Fibroblast of the aortic adventitia (primary cell): ENCODE data around the gene CTSF. TPM values are rescaled to one million over a fixed set of nuclear protein-coding genes. Genes with fewer than 3 reads are reported as not detected.
"Not testable (repeated sequence)": the region's sequence is repeated elsewhere in the genome, so short reads cannot be mapped to it uniquely, and the experiment has no call there.

Experiments
- DNase-seq: peaks from one replicate; pipeline ENCODE4 v3.0.0-alpha.2; 2010; ENCODE audit warnings: low read depth
- H3K4me3 ChIP-seq: 2 replicates; pipeline ENCODE4 v1.5.1; 2011; ENCODE audit warnings: low read depth, mild to moderate bottlenecking, control low read depth, low read length, moderate library complexity
- total RNA-seq: library from RNA; depleted of rRNA; stranded (reverse); fragments of >200 nt; gene quantifications from 2 replicates; pipeline ENCODE4 v1.2.3, GENCODE V29; 2012; ENCODE audit warnings: low replicate concordance
- TF ChIP-seq, protein P1 (sequence below): IDR thresholded peaks from 2 replicates; pipeline ENCODE4 v1.5.1; 2011; ENCODE audit warnings: mild to moderate bottlenecking, low read length, control low read depth, inconsistent platforms; ENCODE audit not compliant: insufficient read depth

Gene CTSF
- total RNA-seq, 1 donor = 35.0 TPM

DNA sequence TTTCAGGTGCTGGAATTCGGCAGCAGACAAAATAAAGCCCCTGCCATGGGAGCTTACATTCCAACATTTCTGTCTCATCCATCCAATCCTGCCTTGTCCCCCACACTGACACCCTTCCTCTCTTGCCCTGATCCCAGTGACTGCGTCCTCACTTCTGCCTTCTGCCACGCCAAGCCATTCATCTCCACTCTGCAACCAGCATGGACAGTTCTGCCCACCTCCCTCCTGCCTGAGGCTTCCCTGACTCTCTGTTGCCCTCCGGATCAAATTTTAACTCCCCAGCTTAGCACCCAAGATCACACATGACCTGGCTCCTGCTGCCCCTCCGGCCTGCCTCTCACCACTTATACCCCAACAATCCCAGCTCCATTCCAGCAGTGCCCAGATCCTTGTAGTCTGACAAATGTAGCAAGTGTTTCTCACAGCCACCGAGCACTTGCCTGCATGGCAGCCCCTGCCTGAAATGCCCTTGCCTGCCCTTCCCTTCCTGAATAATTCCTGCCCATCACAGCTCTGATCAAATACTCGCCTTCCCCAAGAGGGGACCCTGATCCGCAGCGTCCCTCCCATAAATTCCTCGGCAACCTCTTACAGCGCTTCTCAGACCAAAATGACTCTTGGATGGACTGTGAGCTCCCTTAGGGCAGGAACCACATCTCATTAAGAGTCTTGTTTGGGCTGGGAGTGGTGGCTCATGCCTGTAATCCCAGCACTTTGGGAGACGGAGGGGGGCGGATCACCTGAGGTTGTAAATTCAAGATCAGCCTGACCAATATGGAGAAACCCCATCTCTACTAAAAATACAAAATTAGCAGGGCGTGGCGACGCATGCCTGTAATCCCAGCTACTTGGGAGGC is 19.4 kb downstream of the CTSF start:
- no peak overlapping the region for H3K4me3 ChIP-seq
- DNase-seq = no peak
- TF ChIP-seq, protein P1, sequence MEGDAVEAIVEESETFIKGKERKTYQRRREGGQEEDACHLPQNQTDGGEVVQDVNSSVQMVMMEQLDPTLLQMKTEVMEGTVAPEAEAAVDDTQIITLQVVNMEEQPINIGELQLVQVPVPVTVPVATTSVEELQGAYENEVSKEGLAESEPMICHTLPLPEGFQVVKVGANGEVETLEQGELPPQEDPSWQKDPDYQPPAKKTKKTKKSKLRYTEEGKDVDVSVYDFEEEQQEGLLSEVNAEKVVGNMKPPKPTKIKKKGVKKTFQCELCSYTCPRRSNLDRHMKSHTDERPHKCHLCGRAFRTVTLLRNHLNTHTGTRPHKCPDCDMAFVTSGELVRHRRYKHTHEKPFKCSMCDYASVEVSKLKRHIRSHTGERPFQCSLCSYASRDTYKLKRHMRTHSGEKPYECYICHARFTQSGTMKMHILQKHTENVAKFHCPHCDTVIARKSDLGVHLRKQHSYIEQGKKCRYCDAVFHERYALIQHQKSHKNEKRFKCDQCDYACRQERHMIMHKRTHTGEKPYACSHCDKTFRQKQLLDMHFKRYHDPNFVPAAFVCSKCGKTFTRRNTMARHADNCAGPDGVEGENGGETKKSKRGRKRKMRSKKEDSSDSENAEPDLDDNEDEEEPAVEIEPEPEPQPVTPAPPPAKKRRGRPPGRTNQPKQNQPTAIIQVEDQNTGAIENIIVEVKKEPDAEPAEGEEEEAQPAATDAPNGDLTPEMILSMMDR = no peak

DNA sequence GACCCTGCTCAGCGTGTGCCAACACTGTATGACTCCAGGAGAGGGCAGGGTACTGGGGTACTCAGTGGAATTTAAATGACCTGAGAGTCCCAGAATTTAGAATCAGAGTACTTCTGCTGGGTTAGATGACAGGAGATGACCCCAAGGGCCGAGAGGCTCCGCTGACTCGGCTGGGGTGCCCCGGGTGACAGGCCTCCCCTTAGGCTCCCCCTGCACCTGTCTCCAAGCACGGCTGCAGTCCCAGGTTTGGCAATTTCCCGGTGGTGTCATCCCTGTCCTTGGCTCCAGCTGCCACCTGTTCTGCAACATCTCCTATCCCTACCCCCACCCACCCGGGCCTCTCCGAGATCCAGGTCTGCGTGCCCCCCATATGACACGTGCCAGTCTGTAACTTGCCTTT is 20.4 kb downstream of the CTSF start:
- no peak overlapping the region for H3K4me3 ChIP-seq
- DNase-seq = no peak
- TF ChIP-seq, protein P1 = no peak

DNA sequence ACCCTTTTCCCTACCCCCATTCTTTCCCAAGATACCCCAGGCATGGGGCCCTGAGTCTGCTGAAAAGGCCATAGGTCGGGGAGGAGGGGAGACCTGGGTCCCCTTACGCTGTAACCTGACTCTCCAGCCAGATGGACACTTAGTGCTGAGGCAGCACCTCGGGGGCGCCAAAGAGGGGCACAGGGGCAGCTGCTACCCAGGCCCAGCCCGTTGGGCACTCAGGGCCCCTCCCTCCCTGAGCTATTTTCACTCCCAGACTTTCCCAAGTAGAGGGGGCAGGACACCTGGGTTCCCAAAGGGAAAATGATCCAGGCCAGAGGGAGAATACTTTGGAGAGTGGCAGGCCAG is 20.8 kb downstream of the CTSF start:
- no peak overlapping the region for H3K4me3 ChIP-seq
- TF ChIP-seq, protein P1 = no peak
- DNase-seq = no peak

DNA sequence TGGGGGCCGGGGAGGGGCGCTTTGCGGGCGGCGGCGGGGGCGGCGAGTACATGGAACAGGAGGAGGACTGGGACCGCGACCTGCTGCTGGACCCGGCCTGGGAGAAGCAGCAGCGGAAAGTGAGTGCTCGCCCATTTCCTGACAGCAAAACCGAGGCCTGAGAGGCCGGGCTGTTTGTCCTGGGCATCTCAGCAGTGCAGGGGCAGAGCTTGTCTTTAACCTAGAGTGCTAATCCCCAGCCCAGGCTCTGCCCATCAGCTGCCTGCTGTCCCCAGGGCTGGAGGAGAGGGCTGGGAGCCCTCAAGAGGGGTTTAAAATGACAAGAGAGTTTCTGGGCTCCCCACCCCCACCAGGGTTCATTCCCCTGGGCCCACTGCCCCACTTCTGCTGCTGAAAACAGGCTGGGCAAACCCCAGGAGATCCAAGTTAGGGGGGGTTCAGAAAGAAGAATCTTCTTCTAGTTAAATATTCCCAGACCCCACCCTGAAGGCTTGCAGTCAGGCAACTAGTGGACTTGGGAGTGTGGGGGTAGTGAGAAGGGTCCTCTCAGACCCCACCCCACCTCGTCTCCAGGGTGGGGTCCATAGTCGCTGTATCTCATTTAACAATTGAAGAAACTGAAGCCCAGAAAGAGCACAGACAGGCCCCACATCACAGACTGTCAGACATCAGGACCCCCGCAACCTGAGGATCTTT is 21.3 kb downstream of the CTSF start:
- no peak overlapping the region for H3K4me3 ChIP-seq
- TF ChIP-seq, protein P1 = no peak
- DNase-seq = no peak

DNA sequence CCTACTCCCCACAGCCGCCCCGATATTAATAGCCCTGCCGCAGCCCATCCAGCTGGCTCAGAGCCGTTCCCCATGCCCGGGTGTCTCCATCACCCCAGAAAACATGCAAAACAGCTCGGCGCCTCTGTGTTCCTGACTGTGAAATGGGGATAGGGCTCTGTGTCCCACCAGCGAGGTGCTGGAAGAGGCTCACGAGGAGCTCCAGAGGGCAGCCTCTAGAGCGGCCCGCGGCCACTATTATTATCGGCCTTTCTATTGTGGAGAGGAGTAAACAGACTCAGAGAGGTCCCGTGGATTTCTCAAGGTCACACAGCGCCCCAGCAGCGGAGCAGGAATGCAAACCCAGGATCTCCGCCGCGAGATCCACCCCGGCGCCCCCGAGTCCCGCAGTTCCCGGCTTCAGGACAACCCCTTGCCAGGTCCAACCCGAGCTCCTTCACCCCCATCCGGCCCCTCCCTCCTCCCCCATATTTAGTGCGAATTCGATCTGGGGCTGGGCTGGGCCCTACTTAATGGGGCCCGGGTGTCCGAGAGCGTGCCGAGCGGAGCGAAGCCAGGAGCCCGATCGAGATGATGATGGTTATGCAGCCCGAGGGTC is 21.9 kb downstream of the CTSF start, which contains the start of gene ACTN3:
ACTN3 (plus strand) TSS at position 536 of the 598 bp plus-strand sequence; CDS start at position 571, 35 bp downstream.
- H3K4me3 ChIP-seq = peak within 1 kb of the TSS; percentile 78
- peak; percentile 6 for DNase-seq
- TF ChIP-seq, protein P1 = no peak

DNA sequence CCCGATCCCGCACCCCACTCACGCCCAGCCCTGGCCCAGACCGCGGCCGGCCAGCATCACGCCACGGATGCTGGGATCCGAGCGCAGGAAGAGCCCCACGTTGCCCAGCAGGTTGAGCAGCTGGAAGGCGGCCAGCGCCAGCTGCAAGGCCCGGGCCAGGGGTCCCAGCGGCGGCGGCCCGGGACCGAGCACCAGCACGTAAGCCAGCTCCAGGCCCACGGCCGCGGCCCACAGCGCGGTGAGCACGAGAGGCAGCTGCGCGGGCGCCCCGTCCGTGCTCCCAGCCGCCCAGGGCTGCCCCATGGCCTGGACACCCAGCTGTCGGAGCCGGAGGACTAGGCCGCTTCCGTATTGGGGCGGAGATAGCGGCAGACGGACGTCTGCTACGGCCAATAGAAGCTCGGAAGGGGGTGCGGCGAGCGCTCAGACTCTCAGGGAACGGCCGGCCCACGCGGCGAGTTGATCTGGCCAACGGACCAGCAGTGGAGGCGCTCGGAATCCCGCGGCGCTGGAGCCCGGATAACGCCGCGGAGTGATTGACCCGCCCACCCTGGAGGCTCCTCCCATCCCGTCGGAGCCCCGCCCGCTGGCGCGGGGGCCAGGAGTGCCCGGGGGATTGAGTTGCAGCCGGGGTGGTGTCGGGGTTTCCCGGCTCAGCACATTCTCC is 22.6 kb downstream of the CTSF start, which contains the start of gene ZDHHC24:
ZDHHC24 (minus strand) TSS at position 348 of the 667 bp plus-strand sequence; CDS start at position 303, 45 bp downstream.
- TF ChIP-seq, protein P1 = no peak
- peak within 1 kb of the TSS; percentile 78 for H3K4me3 ChIP-seq
- DNase-seq = peak; percentile 96

DNA sequence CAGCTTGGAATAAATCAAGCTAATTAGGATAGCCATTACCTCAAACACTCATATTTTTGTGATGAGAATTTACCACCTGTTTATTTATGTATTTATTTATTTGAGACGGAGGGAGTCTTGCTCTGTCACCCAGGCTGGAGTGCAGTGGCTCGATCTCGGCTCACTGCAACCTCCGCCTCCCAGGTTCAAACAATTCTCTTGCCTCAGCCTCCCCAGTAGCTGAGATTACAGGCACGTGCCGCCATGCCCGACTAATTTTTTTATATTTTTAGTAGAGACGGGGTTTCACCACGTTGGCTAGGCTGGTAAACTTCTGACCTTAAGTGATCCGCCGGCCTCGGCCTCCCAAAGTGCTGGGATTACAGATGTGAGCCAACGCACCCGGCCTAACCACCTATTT is 23.5 kb downstream of the CTSF start:
- H3K4me3 ChIP-seq = peak overlapping the region; percentile 78
- not testable (repeated sequence) for DNase-seq
